Upper lobe of left lung (tissue), 4 donors: Measurements from ENCODE around the gene ZNF280B.

Source experiments
- CTCF ChIP-seq, 6 experiments: fragments of 450-650 bp in 4 of 6; fragments of 200-600 bp in 2 of 6; sonication (generic) in 2 of 6; IDR thresholded peaks; one replicate each; pipeline ENCODE4 v1.5.1; 2016 to 2019; ENCODE audit warnings: antibody characterized with exemption in 6 of 6
- EP300 ChIP-seq, 4 donors: sonication (generic); formaldehyde crosslinking; IDR thresholded peaks; one replicate each; pipeline ENCODE4 v1.5.1; 2017; ENCODE audit warnings: antibody characterized with exemption in 4 of 4, control low read depth in 2 of 4

GRCh38 chr22:22546490-22546889, 37.9 kb upstream of the ZNF280B start:
- no peak for TF ChIP-seq CTCF (IDR thresholded peaks at IDR 0.05)
- TF ChIP-seq EP300 (IDR thresholded peaks at IDR 0.05): no peak
